Right lobe of liver (tissue), 6 donors: ENCODE results near the gene PRPF31. TPM values are rescaled to one million over a fixed set of nuclear protein-coding genes. Genes with fewer than 3 reads are reported as not detected.

Experiments used
- ATAC-seq, 4 donors: fragments of 200-7000 bp; cut with Tn5 transposase; one replicate each; pipeline ENCODE4 v1.9.1; 2020; ENCODE audit warnings: mild to moderate bottlenecking in 4 of 4, moderate library complexity in 4 of 4
- DNase-seq, 3 donors: peaks; one replicate each; pipeline ENCODE4 v3.0.0-alpha.2; 2020
- H3K27ac ChIP-seq, 3 donors: fragments of 200-600 bp; one replicate each; pipeline ENCODE4 v1.8.0; 2022
- H3K27me3 ChIP-seq, 2 donors: fragments of 200-600 bp; one replicate each; pipeline ENCODE4 v1.8.0; 2022
- H3K36me3 ChIP-seq, 4 donors: fragments of 200-600 bp; sonication (generic) in 1 of 4; one replicate each; pipeline versions ENCODE4 v1.5.1 to v1.8.0; 2017 to 2022; ENCODE audit warnings: control low read depth in 1 of 4
- H3K4me1 ChIP-seq, 4 donors: fragments of 200-600 bp; sonication (generic) in 1 of 4; one replicate each; pipeline versions ENCODE4 v1.5.1 to v1.8.0; 2017 to 2022; ENCODE audit warnings: control low read depth in 1 of 4
- H3K4me3 ChIP-seq, 3 donors: fragments of 200-600 bp; one replicate each; pipeline ENCODE4 v1.8.0; 2022
- H3K9me3 ChIP-seq, 4 donors: fragments of 200-600 bp; sonication (generic) in 1 of 4; one replicate each; pipeline versions ENCODE4 v1.5.1 to v1.8.0; 2017 to 2022; ENCODE audit warnings: control low read depth in 1 of 4
- CTCF ChIP-seq, 4 donors: fragments of 200-600 bp in 3 of 4; fragments of 450-650 bp in 1 of 4; IDR thresholded peaks; one replicate each; pipeline versions ENCODE4 v1.5.1 to v1.8.0; 2016 to 2022; ENCODE audit warnings: antibody characterized with exemption in 4 of 4, mild to moderate bottlenecking in 2 of 4
- POLR2A ChIP-seq: fragments of 450-650 bp; IDR thresholded peaks from one replicate; pipeline ENCODE4 v1.6.1; 2017; ENCODE audit warnings: antibody characterized with exemption, mild to moderate bottlenecking
- WGBS: methylation state at CpG from one replicate; pipeline ENCODE4 v1.1.6; 2018; ENCODE audit warnings: low coverage, low lambda C conversion rate; ENCODE audit not compliant: insufficient coverage; ENCODE audit errors: missing lambda C conversion rate; 5-methylcytosine and 5-hydroxymethylcytosine counted together
- intact Hi-C, 2 donors: fragments of 100-400 bp; cut with DNase I; formaldehyde crosslinking; loops; one replicate each; pipeline versions ENCODE4 v1.11.2 to v1.14.1; 2022
- total RNA-seq, 6 experiments: library from RNA; depleted of rRNA in 2 of 6; stranded (reverse); fragments of >200 nt in 2 of 6; fragmentation: NEBNext Ultra II Directional in 3 of 6; extraction: Animal tissue kit (Norgen Biotek cat#: 25700) in 3 of 6; gene quantifications; one replicate each; pipeline versions ENCODE4 v1.1.0 to v1.2.4, GENCODE V29; 2016 to 2023
- donor health status: DM: no; HTN: yes; CAD: no.
- donor health status: DM: no; HTN: no; CAD: no.
- donor health status: DM: no; HTN: no; CAD: no.
- donor health status: DM: no; HTN: yes; CAD: no.
- donor health status: DM: no; HTN: yes; CAD: no.

PRPF31 gene
- total RNA-seq, 6 experiments from 2014 or later: 22.1 to 34.9 (median 27.9) TPM

DNA sequence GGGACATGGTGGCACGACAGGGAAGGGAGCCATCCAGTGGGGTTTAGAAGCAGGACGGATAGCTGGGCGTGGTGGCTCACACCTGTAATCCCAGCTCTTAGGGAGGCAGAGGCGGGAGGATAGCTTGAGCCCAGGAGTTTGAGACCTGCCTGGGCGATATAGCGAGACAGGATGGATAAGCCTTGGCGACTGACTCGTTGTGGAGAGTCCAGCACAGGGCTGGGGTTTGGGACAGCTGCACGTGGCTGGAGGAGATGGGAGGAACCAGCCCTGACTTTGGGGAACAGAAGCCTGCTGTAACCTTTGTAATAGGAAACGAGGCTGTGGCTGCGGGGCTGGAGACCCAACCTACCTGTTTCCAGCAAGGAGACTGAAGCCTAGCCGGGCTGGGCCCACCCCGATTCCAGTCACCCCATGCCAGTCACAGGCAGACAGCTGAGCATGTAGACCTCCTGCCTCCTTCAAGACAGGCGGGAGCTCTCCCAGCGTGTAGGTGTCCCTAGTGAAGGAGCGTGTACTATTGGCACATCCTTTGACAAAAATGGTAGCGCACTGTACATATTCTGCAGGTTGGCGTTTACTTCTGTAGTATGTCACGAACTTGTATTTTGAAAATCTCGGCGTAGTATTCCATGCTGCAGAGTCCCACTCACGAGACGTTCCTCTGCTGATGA, 35.9 kb downstream of the PRPF31 start:
- Histone ChIP-seq H3K36me3 (peaks cover 8 to 95% (median 42%) of the 10 kb centered on the region in 4 donors), H3K4me3 (no peak overlapping the region), H3K4me1 (no peaks in the 10 kb centered on the region), H3K9me3 (no peaks in the 10 kb centered on the region), H3K27me3 (no peaks in the 10 kb centered on the region), H3K27ac (no peak overlapping the region)
- DNase-seq (no peak), ATAC-seq (no peak)
- intact Hi-C loops: no loop called here
- TF ChIP-seq CTCF (IDR thresholded peaks at IDR 0.05) (no peak), POLR2A (no peak)
- WGBS: 81% methylated on average over 17 of the region's 23 CpGs

GRCh38 chr19:54152267-54152666, 36.7 kb downstream of the PRPF31 start:
- H3K9me3 ChIP-seq: no peaks in the 10 kb centered on the region
- ATAC-seq (no peak), DNase-seq (no peak)
- no peak overlapping the region for H3K27ac ChIP-seq
- no peak for TF ChIP-seq POLR2A
- no peak for TF ChIP-seq CTCF (IDR thresholded peaks at IDR 0.05)
- no peaks in the 10 kb centered on the region for H3K27me3 ChIP-seq
- no peak overlapping the region for H3K4me3 ChIP-seq
- WGBS: 100% methylated on average over 2 of the region's 12 CpGs
- H3K36me3 ChIP-seq: peaks cover 6 to 95% (median 41%) of the 10 kb centered on the region in 4 donors
- intact Hi-C loops: no loop called here
- no peaks in the 10 kb centered on the region for H3K4me1 ChIP-seq

DNA sequence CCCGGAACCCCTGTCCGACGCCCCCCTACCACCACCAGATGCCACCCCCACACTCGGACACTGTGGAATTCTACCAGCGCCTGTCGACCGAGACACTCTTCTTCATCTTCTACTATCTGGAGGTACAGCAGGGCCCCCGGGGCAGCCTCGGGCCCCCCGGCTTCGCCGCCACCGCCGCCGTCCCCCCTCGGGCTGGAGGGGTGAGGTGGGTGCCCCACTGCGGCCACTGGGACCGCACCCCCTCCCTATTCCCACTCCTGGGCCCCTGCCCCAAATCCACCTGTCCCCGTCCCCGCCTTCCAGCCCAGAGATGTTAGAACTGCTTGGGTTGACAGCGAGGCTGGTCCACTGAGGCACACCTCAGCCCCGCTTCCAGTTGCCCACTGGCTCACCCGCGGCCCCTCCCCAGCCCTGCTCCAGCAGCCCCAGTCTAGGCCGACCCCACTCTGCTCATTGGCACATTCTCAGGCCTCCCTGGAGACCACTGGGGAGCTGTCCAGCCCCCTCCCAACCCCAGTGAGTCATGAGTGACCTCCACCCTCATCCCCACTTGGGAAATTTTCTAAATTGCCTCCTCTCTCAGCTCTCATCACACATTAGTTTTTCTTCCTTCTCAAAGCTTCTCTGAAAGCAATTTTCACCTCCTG, 37.4 kb downstream of the PRPF31 start:
- peaks cover 6 to 96% (median 37%) of the 10 kb centered on the region in 4 donors for H3K36me3 ChIP-seq
- H3K4me3 ChIP-seq: no peak overlapping the region
- no peaks in the 10 kb centered on the region for H3K4me1 ChIP-seq
- H3K9me3 ChIP-seq: no peaks in the 10 kb centered on the region
- DNase-seq (no peak), ATAC-seq (no peak)
- WGBS: 83% methylated on average over 1 of the region's 25 CpGs
- H3K27me3 ChIP-seq: no peaks in the 10 kb centered on the region
- intact Hi-C loops: no loop called here
- TF ChIP-seq CTCF (IDR thresholded peaks at IDR 0.05) (no peak), POLR2A (no peak)
- H3K27ac ChIP-seq: no peak overlapping the region

- Histone ChIP-seq H3K36me3 (peaks cover 5 to 91% (median 35%) of the 10 kb centered on the region in 4 donors), H3K4me3 (no peak overlapping the region), H3K4me1 (peaks cover 0 to 7% (median 0%) of the 10 kb centered on the region in 4 donors), H3K27me3 (no peaks in the 10 kb centered on the region), H3K27ac (no peak overlapping the region), H3K9me3 (no peaks in the 10 kb centered on the region)
- DNase-seq: no peak
- TF ChIP-seq CTCF (IDR thresholded peaks at IDR 0.05) (no peak), POLR2A (no peak)
- intact Hi-C loops: no loop called here
- no peak for ATAC-seq
- WGBS: 89% methylated on average over 5 of the region's 10 CpGs
These were observed 38.3 kb downstream of the PRPF31 start for GRCh38 chr19:54153731-54154326.
